HepG2 (cell line): ENCODE data around the gene SHC1. TPM values are rescaled to one million over a fixed set of nuclear protein-coding genes. Genes with fewer than 3 reads are reported as not detected.
A peak's percentile ranks its signal among the peaks of the same experiment; 100 is the strongest.

Source experiments
- ATAC-seq: fragments of 200-7000 bp; cut with Tn5 transposase; 3 replicates; pipeline ENCODE4 v1.9.1; 2020; ENCODE audit warnings: mild to moderate bottlenecking, moderate library complexity
- BruUV-seq: library from RNA; stranded (reverse); fragments of 400-500 nt; replicated peaks from 2 replicates; lab custom pipeline; 2021; lab: Mats Ljungman, UMichigan
- CTCF ChIA-PET: fragments of 300-600 bp; formaldehyde crosslinking; extraction: SDS; loops from one replicate; lab custom pipeline; 2021; ENCODE audit warnings: low total read pairs, inconsistent platforms, low intra/inter-chr PET ratio; lab: Yijun Ruan, JAX
- POLR2A ChIA-PET: fragments of 350-600 bp; sonication (Branson Sonifier 250); formaldehyde crosslinking; loops from one replicate; lab custom pipeline; 2020; ENCODE audit warnings: antibody characterized with exemption, inconsistent platforms; lab: Yijun Ruan, JAX
- DNase-seq: peaks from one replicate; pipeline ENCODE4 v3.0.0-alpha.2; 2015; ENCODE audit warnings: low spot score
- FAIRE-seq: peaks from 3 replicates; lab custom pipeline; 2011; peaks lifted over from hg19 to GRCh38; lab: Jason Lieb, UNC
- H2AFZ ChIP-seq: one replicate; pipeline ENCODE4 v1.6.1; 2011; ENCODE audit warnings: low read length, inconsistent platforms
- H3K27ac ChIP-seq: fragments of 300-600 bp; 3 replicates; pipeline ENCODE4 v1.8.0; 2011; ENCODE audit warnings: mixed run types, mild to moderate bottlenecking, mixed read lengths, low read length, inconsistent platforms; ENCODE audit not compliant: insufficient read depth; ENCODE audit errors: extremely low read length
- H3K27me3 ChIP-seq, 2 experiments: fragments of 200-600 bp in 1 of 2; 2 replicates in 1 of 2; 3 replicates in 1 of 2; pipeline versions ENCODE4 v1.6.0 to v1.8.0; 2011; ENCODE audit warnings: low read length in 2 of 2, mild to moderate bottlenecking in 2 of 2, moderate library complexity in 2 of 2, inconsistent platforms in 1 of 2; ENCODE audit not compliant: insufficient read depth in 2 of 2, control insufficient read depth in 1 of 2
- H3K36me3 ChIP-seq, 2 experiments: fragments of 200-600 bp in 1 of 2; replicated peaks in 1 of 2; 2 replicates in 1 of 2; 3 replicates in 1 of 2; pipeline versions ENCODE4 v1.5.1 to v1.8.0; 2011; ENCODE audit warnings: low read length in 2 of 2, inconsistent platforms in 1 of 2; ENCODE audit not compliant: insufficient read depth in 2 of 2, control insufficient read depth in 1 of 2
- H3K4me1 ChIP-seq: 2 replicates; pipeline ENCODE4 v1.5.1; 2012; ENCODE audit warnings: low read length, inconsistent platforms; ENCODE audit not compliant: insufficient read depth
- H3K4me2 ChIP-seq: 2 replicates; pipeline ENCODE4 v1.6.0; 2011; ENCODE audit warnings: low read depth, low read length, inconsistent platforms
- H3K4me3 ChIP-seq, 3 experiments: fragments of 200-600 bp in 1 of 3; sonication (generic), shearing (Covaris generic) in 1 of 3; replicated peaks in 1 of 3; 2 replicates each; pipeline ENCODE4 v1.5.1; 2011 to 2016; ENCODE audit warnings: low read length in 3 of 3, inconsistent platforms in 2 of 3, low read depth in 2 of 3, mild to moderate bottlenecking in 2 of 3, control low read depth in 1 of 3, mixed read lengths in 1 of 3; ENCODE audit not compliant: insufficient read depth in 1 of 3
- H3K79me2 ChIP-seq: one replicate; pipeline ENCODE4 v1.6.1; 2011; ENCODE audit warnings: low read length, inconsistent platforms; ENCODE audit not compliant: insufficient read depth
- H3K9ac ChIP-seq: 2 replicates; pipeline ENCODE4 v1.6.0; 2011; ENCODE audit warnings: mild to moderate bottlenecking, low read depth, low read length, inconsistent platforms; ENCODE audit not compliant: insufficient read depth
- H3K9me3 ChIP-seq: 2 replicates; pipeline ENCODE4 v1.5.1; 2012; ENCODE audit warnings: mild to moderate bottlenecking, low read length
- H4K20me1 ChIP-seq: 2 replicates; pipeline ENCODE4 v1.6.0; 2011; ENCODE audit warnings: inconsistent platforms, mild to moderate bottlenecking, low read length, moderate library complexity; ENCODE audit not compliant: insufficient read depth
- CBX1 ChIP-seq: IDR thresholded peaks from one replicate; pipeline ENCODE4 v1.6.1; 2016; ENCODE audit warnings: antibody characterized with exemption, low read depth
- EED ChIP-seq: sonication (generic); formaldehyde crosslinking; IDR thresholded peaks from 2 replicates; pipeline ENCODE4 v1.5.0; 2020; ENCODE audit warnings: mild to moderate bottlenecking, missing genetic modification reagents
- FOXA1 ChIP-seq, 2 experiments: fragments of 450-650 bp in 1 of 2; sonication (generic) in 1 of 2; formaldehyde crosslinking in 1 of 2; IDR thresholded peaks; 2 replicates each; pipeline versions ENCODE4 v1.4.0 to v1.6.1; 2016 to 2020; ENCODE audit warnings: missing genetic modification reagents in 1 of 2
- FOXK1 ChIP-seq: sonication (generic); formaldehyde crosslinking; IDR thresholded peaks from 2 replicates; pipeline ENCODE4 v1.4.0; 2020; ENCODE audit warnings: low read depth, missing genetic modification reagents, borderline replicate concordance
- NFE2 ChIP-seq: sonication (generic); formaldehyde crosslinking; IDR thresholded peaks from 2 replicates; pipeline ENCODE4 v1.4.0; 2020; ENCODE audit warnings: missing genetic modification reagents
- NR2F6 ChIP-seq, 2 experiments: IDR thresholded peaks; 2 replicates each; pipeline ENCODE4 v1.6.1; 2016; ENCODE audit warnings: antibody characterized with exemption in 1 of 2, mild to moderate bottlenecking in 1 of 2
- SIN3B ChIP-seq: fragments of 150-350 bp; IDR thresholded peaks from 2 replicates; pipeline ENCODE4 v1.6.1; 2014; ENCODE audit warnings: low read length
- ZNF30 ChIP-seq: sonication (generic); formaldehyde crosslinking; IDR thresholded peaks from 2 replicates; pipeline ENCODE4 v1.5.0; 2020; ENCODE audit warnings: mild to moderate bottlenecking, missing genetic modification reagents
- WGBS: methylation state at CpG from one replicate; pipeline ENCODE4 v1.1.6; 2017; ENCODE audit warnings: low lambda C conversion rate; 5-methylcytosine and 5-hydroxymethylcytosine counted together
- in situ Hi-C: cut with HindIII; loops from 2 replicates; pipeline ENCODE4 v1.10.0; 2017; ENCODE audit warnings: low pct_unique_long_range_greater_than_20kb; ENCODE audit not compliant: extremely low pct_ligation_motif_present
- intact Hi-C: fragments of 100-400 bp; cut with micrococcal nuclease; formaldehyde crosslinking; loops from one replicate; pipeline ENCODE4 v1.10.0; 2022; ENCODE audit not compliant: unreplicated experiment
- polyA plus RNA-seq, 8 experiments: library from polyadenylated mRNA; depleted of rRNA in 3 of 8; stranded (reverse) in 7 of 8; unstranded in 1 of 8; fragments of >200 nt; fragmentation: Illumina TruSeq in 4 of 8; extraction: Trizol in 4 of 8; gene quantifications; 2 replicates each; pipeline versions ENCODE4 v1.2.1 to v1.2.3, GENCODE V29; 2011 to 2016; ENCODE audit warnings: low read depth in 4 of 8, missing spikeins in 1 of 8, mixed read lengths in 1 of 8; ENCODE audit not compliant: insufficient read depth in 1 of 8
- total RNA-seq, 5 experiments: library from RNA; depleted of rRNA; stranded (reverse); fragments of >200 nt; fragmentation: Illumina TruSeq; extraction: Trizol; gene quantifications; 2 replicates each; pipeline ENCODE4 v1.2.3, GENCODE V29; 2016; ENCODE audit warnings: low read depth in 1 of 5
- TF ChIP-seq, protein P1 (sequence below): sonication (generic); formaldehyde crosslinking; IDR thresholded peaks from 2 replicates; pipeline ENCODE4 v1.4.0; 2020; ENCODE audit warnings: missing genetic modification reagents
- TF ChIP-seq, protein P2 (sequence below): sonication (generic); formaldehyde crosslinking; IDR thresholded peaks from 2 replicates; pipeline ENCODE4 v1.5.1; 2020; ENCODE audit warnings: mild to moderate bottlenecking, missing genetic modification reagents, borderline replicate concordance

The SHC1 gene
- total and polyA plus RNA-seq, 2 of the 13 experiments (the other 11 are each of a cell fraction or from before 2014, with no cell fraction given) = 52.0 to 137 TPM

GRCh38 chr1:154990276-154990675 is 19.7 kb upstream of the SHC1 start:
- in situ Hi-C loops = no loop called here
- H3K4me2 ChIP-seq = no peak overlapping the region
- peaks cover 27% of the 10 kb centered on the region for H3K4me1 ChIP-seq
- no peaks in the 10 kb centered on the region for H3K27me3 ChIP-seq
- H3K9me3 ChIP-seq = no peaks in the 10 kb centered on the region
- no TSS peak for BruUV-seq
- peaks cover 5 to 18% of the 10 kb centered on the region in 2 experiments; a peak in 2 of 5 replicates for H3K36me3 ChIP-seq
- H4K20me1 ChIP-seq = no peaks in the 10 kb centered on the region
- H3K4me3 ChIP-seq = no peak overlapping the region
- no peak overlapping the region for H2AFZ ChIP-seq
- intact Hi-C loops = no loop called here
- ATAC-seq = no peak
- DNase-seq = no peak
- H3K27ac ChIP-seq = no peak overlapping the region
- no peak for TF ChIP-seq SIN3B
- TF ChIP-seq, protein P1, sequence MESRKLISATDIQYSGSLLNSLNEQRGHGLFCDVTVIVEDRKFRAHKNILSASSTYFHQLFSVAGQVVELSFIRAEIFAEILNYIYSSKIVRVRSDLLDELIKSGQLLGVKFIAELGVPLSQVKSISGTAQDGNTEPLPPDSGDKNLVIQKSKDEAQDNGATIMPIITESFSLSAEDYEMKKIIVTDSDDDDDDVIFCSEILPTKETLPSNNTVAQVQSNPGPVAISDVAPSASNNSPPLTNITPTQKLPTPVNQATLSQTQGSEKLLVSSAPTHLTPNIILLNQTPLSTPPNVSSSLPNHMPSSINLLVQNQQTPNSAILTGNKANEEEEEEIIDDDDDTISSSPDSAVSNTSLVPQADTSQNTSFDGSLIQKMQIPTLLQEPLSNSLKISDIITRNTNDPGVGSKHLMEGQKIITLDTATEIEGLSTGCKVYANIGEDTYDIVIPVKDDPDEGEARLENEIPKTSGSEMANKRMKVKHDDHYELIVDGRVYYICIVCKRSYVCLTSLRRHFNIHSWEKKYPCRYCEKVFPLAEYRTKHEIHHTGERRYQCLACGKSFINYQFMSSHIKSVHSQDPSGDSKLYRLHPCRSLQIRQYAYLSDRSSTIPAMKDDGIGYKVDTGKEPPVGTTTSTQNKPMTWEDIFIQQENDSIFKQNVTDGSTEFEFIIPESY (CRISPR knock-in tag) = 0 out of 2 replicates have a peak, but pooled peaks have one; percentile 24
- H3K79me2 ChIP-seq = no peaks in the 10 kb centered on the region
- no peak overlapping the region for H3K9ac ChIP-seq
- CTCF ChIA-PET = no interaction called here
- FAIRE-seq = no peak
- whole genome bisulfite sequencing = 96% methylated on average over 8 of the region's 8 CpGs
- POLR2A ChIA-PET = interaction anchor here (0.7 kb wide), 1 partner anchor 10 kb away, joined by 3 read pairs; no protein-coding TSS in a partner anchor

- CTCF ChIA-PET = interaction anchor here (2.1 kb wide), 1 partner anchor 28 kb away, joined by 13 read pairs; no protein-coding TSS in a partner anchor
- Histone ChIP-seq H3K9ac (no peak overlapping the region), H3K36me3 (peaks cover 5 to 18% of the 10 kb centered on the region in 2 experiments; a peak in 2 of 5 replicates), H2AFZ (no peak overlapping the region), H3K27me3 (no peaks in the 10 kb centered on the region), H3K79me2 (peaks cover 4% of the 10 kb centered on the region), H3K4me2 (no peak overlapping the region), H4K20me1 (no peaks in the 10 kb centered on the region), H3K4me1 (peaks cover 33% of the 10 kb centered on the region), H3K4me3 (no peak overlapping the region), H3K9me3 (no peaks in the 10 kb centered on the region), H3K27ac (no peak overlapping the region)
- intact Hi-C loops (no loop called here), in situ Hi-C loops (no loop called here)
- ATAC-seq = no peak
- POLR2A ChIA-PET = interaction anchor here (1.7 to 1.8 kb wide), 2 partner anchors 11 to 12 kb away, joined by 5 to 6 read pairs; no protein-coding TSS in a partner anchor
- no peak for FAIRE-seq
- no peak for DNase-seq
- no TSS peak for BruUV-seq
- WGBS = 93% methylated on average over 3 of the region's 3 CpGs
- TF ChIP-seq NR2F6 (IDR thresholded peaks at IDR 0.05) = no peak
- no peak for TF ChIP-seq NR2F6 (CRISPR knock-in tag; IDR thresholded peaks at IDR 0.05)
- no peak for TF ChIP-seq FOXA1 (IDR thresholded peaks at IDR 0.05)
- no peak for TF ChIP-seq FOXA1 (CRISPR knock-in tag; IDR thresholded peaks at IDR 0.05)
- TF ChIP-seq EED (CRISPR knock-in tag) = no peak
- TF ChIP-seq, protein P2, sequence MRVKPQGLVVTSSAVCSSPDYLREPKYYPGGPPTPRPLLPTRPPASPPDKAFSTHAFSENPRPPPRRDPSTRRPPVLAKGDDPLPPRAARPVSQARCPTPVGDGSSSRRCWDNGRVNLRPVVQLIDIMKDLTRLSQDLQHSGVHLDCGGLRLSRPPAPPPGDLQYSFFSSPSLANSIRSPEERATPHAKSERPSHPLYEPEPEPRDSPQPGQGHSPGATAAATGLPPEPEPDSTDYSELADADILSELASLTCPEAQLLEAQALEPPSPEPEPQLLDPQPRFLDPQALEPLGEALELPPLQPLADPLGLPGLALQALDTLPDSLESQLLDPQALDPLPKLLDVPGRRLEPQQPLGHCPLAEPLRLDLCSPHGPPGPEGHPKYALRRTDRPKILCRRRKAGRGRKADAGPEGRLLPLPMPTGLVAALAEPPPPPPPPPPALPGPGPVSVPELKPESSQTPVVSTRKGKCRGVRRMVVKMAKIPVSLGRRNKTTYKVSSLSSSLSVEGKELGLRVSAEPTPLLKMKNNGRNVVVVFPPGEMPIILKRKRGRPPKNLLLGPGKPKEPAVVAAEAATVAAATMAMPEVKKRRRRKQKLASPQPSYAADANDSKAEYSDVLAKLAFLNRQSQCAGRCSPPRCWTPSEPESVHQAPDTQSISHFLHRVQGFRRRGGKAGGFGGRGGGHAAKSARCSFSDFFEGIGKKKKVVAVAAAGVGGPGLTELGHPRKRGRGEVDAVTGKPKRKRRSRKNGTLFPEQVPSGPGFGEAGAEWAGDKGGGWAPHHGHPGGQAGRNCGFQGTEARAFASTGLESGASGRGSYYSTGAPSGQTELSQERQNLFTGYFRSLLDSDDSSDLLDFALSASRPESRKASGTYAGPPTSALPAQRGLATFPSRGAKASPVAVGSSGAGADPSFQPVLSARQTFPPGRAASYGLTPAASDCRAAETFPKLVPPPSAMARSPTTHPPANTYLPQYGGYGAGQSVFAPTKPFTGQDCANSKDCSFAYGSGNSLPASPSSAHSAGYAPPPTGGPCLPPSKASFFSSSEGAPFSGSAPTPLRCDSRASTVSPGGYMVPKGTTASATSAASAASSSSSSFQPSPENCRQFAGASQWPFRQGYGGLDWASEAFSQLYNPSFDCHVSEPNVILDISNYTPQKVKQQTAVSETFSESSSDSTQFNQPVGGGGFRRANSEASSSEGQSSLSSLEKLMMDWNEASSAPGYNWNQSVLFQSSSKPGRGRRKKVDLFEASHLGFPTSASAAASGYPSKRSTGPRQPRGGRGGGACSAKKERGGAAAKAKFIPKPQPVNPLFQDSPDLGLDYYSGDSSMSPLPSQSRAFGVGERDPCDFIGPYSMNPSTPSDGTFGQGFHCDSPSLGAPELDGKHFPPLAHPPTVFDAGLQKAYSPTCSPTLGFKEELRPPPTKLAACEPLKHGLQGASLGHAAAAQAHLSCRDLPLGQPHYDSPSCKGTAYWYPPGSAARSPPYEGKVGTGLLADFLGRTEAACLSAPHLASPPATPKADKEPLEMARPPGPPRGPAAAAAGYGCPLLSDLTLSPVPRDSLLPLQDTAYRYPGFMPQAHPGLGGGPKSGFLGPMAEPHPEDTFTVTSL = no peak
- TF ChIP-seq FOXK1 = no peak
- no peak for TF ChIP-seq CBX1
- TF ChIP-seq ZNF30 = no peak
- TF ChIP-seq NFE2 = no peak
These were observed 18.8 kb upstream of the SHC1 start for GRCh38 chr1:154989195-154989860.
